Common myeloid progenitor, CD34-positive (primary cell): ENCODE data around the gene TTC3.

ENCODE experiments used
- CTCF ChIA-PET: fragments of 350-600 bp; sonication (Branson Sonifier 250); formaldehyde crosslinking; loops from one replicate; lab custom pipeline; 2021; ENCODE audit warnings: antibody characterized with exemption; lab: Charles Lee
- POLR2A ChIA-PET: fragments of 350-600 bp; sonication (Branson Sonifier 250); formaldehyde crosslinking; loops from one replicate; lab custom pipeline; 2021; ENCODE audit warnings: antibody characterized with exemption; lab: Charles Lee
- DNase-seq, 3 donors: peaks; one replicate each; pipeline versions ENCODE4 v3.0.0 to v3.0.0-alpha.2; 2013
- H3K27ac ChIP-seq, 2 experiments: 1 replicate in 1 of 2; 2 replicates in 1 of 2; pipeline ENCODE4 v1.7.0; 2013; ENCODE audit warnings: inconsistent platforms in 2 of 2, low read length in 2 of 2, mild to moderate bottlenecking in 2 of 2, low read depth in 1 of 2, moderate library complexity in 1 of 2; ENCODE audit not compliant: severe bottlenecking in 2 of 2, insufficient read depth in 1 of 2, poor library complexity in 1 of 2
- H3K27me3 ChIP-seq, 5 experiments: replicated peaks in 2 of 5; 1 replicate in 3 of 5; 2 replicates in 2 of 5; pipeline versions ENCODE4 v1.6.1 to v1.7.0; 2013; ENCODE audit warnings: low read length in 4 of 5, mild to moderate bottlenecking in 2 of 5, moderate library complexity in 2 of 5, inconsistent platforms in 1 of 5; ENCODE audit not compliant: insufficient read depth in 5 of 5, control insufficient read depth in 4 of 5
- H3K36me3 ChIP-seq, 4 experiments: 1 replicate in 2 of 4; 2 replicates in 2 of 4; pipeline versions ENCODE4 v1.6.1 to v1.7.0; 2013; ENCODE audit warnings: low read length in 3 of 4, control low read depth in 1 of 4, mild to moderate bottlenecking in 1 of 4; ENCODE audit not compliant: control insufficient read depth in 4 of 4, insufficient read depth in 4 of 4
- H3K4me1 ChIP-seq, 4 experiments: 1 replicate in 3 of 4; 2 replicates in 1 of 4; pipeline versions ENCODE4 v1.6.1 to v1.7.1; 2013; ENCODE audit warnings: low read length in 3 of 4, mild to moderate bottlenecking in 3 of 4, control low read depth in 1 of 4, inconsistent platforms in 1 of 4, moderate library complexity in 1 of 4; ENCODE audit not compliant: control insufficient read depth in 4 of 4, insufficient read depth in 4 of 4; ENCODE audit errors: control extremely low read depth in 1 of 4
- H3K4me3 ChIP-seq, 7 experiments: 1 replicate in 4 of 7; 2 replicates in 3 of 7; pipeline versions ENCODE4 v1.5.1 to v1.7.0; 2013; ENCODE audit warnings: mild to moderate bottlenecking in 7 of 7, low read length in 6 of 7, moderate library complexity in 6 of 7, inconsistent platforms in 2 of 7, low read depth in 2 of 7, control low read depth in 1 of 7; ENCODE audit not compliant: insufficient read depth in 4 of 7, control insufficient read depth in 1 of 7; ENCODE audit errors: extremely low read depth in 1 of 7
- H3K9me3 ChIP-seq, 5 experiments: 1 replicate in 4 of 5; 2 replicates in 1 of 5; pipeline versions ENCODE4 v1.6.1 to v1.7.1; 2013; ENCODE audit warnings: low read length in 4 of 5, mild to moderate bottlenecking in 2 of 5, inconsistent platforms in 1 of 5, low read depth in 1 of 5, moderate library complexity in 1 of 5; ENCODE audit not compliant: control insufficient read depth in 4 of 5, insufficient read depth in 2 of 5; ENCODE audit errors: control extremely low read depth in 1 of 5
- WGBS: methylation state at CpG from one replicate; pipeline ENCODE4 v1.1.5; 2013; ENCODE audit not compliant: insufficient coverage; 5-methylcytosine and 5-hydroxymethylcytosine counted together

The TTC3 gene

GRCh38 chr21:37231249-37231645 is 158.2 kb downstream of the TTC3 start:
- 100% methylated on average over 11 of the region's 12 CpGs for WGBS
- H3K4me3 ChIP-seq = no peak overlapping the region
- H3K4me1 ChIP-seq = peaks cover 0 to 14% (median 13%) of the 10 kb centered on the region in 4 experiments
- H3K9me3 ChIP-seq = no peaks in the 10 kb centered on the region
- no peaks in the 10 kb centered on the region for H3K27me3 ChIP-seq
- H3K27ac ChIP-seq = no peak overlapping the region
- CTCF ChIA-PET = interaction anchor here (2.6 kb wide), 1 partner anchor 25 kb away, joined by 6 read pairs; no protein-coding TSS in a partner anchor
- POLR2A ChIA-PET = no interaction called here
- no peak for DNase-seq
- H3K36me3 ChIP-seq = peaks cover 21 to 90% (median 66%) of the 10 kb centered on the region in 4 experiments

GRCh38 chr21:37231671-37232070 is 158.6 kb downstream of the TTC3 start:
- Histone ChIP-seq H3K4me3 (no peak overlapping the region), H3K27ac (no peak overlapping the region), H3K27me3 (no peaks in the 10 kb centered on the region), H3K36me3 (peaks cover 21 to 88% (median 69%) of the 10 kb centered on the region in 4 experiments), H3K9me3 (no peaks in the 10 kb centered on the region), H3K4me1 (peaks cover 0 to 10% (median 8%) of the 10 kb centered on the region in 4 experiments)
- WGBS = 97% methylated on average over 16 of the region's 16 CpGs
- DNase-seq = no peak
- ChIA-PET POLR2A (no interaction called here), CTCF (interaction anchor here (2.0 to 2.6 kb wide), 3 partner anchors 12 to 25 kb away, joined by 4 to 10 read pairs (median 6); no protein-coding TSS in a partner anchor)

DNA sequence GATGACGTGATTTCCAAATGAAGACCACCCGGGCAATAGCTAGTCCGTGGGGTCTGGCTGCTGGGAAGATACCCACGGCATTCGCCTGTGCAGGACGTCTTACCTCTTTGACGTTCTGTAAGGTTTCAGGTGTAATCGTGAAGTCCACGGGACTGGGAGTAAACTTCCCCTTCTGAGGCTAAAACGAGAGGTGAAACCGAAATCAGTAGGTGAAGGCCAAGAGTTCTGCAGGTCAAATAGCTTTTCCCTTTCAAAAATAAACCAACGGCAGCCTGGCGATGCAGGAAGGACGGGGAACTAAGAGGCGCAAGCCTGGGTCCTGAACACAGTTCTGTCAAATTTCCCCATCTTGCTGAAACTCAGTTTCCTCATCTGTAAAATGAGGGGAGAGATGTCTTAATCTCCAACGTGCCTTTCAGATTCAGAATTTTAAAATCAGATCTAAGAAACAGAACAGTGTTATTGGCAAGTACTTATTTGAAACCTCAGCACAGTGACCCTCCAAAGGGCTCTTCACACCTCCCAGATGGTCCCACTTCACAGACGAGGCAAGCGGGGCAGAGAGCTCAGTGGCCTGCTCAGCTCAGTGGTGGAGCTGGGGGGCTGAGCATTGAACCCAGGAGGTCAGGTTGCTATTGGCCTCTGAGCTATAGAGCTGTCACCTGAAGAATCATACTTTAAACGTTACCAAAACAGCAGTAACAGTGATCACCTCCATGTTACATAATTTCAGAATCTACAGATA is 159.4 kb downstream of the TTC3 start:
- H3K36me3 ChIP-seq = peaks cover 24 to 84% (median 68%) of the 10 kb centered on the region in 4 experiments
- no peaks in the 10 kb centered on the region for H3K9me3 ChIP-seq
- CTCF ChIA-PET = interaction anchor here (0.7 to 2.6 kb wide), 5 partner anchors 12 to 239 kb away, joined by 3 to 10 read pairs (median 4); no protein-coding TSS in a partner anchor
- no peak for DNase-seq
- H3K27ac ChIP-seq = no peak overlapping the region
- H3K27me3 ChIP-seq = no peaks in the 10 kb centered on the region
- H3K4me3 ChIP-seq = no peak overlapping the region
- H3K4me1 ChIP-seq = peaks cover 0 to 3% (median 2%) of the 10 kb centered on the region in 4 experiments
- POLR2A ChIA-PET = interaction anchor here (1.1 kb wide), 1 partner anchor 25 kb away, joined by 3 read pairs; no protein-coding TSS in a partner anchor
- 97% methylated on average over 15 of the region's 19 CpGs for WGBS

DNA sequence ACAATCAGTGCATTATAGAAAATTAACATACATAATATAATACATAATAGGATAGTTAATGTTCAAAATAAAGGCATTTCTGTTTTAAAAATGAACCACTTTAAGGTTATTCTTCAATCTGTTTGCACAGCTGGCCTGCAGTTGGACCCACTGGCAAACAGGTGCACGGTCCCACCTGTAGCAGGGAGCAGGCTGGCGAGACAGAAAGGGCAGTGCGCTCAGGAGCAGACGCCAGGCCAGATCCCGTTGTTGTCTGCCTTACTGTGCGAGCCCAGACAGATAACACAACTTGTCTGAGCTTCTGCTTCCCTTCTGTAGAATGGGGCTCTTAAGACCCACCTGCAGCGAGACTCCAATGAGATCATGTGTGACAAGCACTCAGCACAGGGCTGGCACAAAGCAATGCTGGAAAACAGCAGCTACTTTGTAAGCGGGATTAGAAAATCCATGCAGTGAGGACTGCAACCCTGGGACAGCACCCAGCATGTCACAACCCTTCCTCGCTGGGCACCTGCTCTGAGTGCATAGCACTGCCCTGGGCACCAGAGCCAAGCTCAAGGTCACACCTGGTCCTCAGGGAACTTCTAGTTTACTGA is 160.6 kb downstream of the TTC3 start:
- POLR2A ChIA-PET = interaction anchor here (1.1 kb wide), 1 partner anchor 23 kb away, joined by 3 read pairs; no protein-coding TSS in a partner anchor
- DNase-seq = no peak

GRCh38 chr21:37237346-37237745 is 164.3 kb downstream of the TTC3 start:
- peak overlapping the region; percentile 14 to 54 for H3K27ac ChIP-seq
- CTCF ChIA-PET = no interaction called here

More for the DNA sequence above, 160.6 kb downstream of the TTC3 start:
- H3K36me3 ChIP-seq = peaks cover 19 to 80% (median 66%) of the 10 kb centered on the region in 4 experiments
- 95% methylated on average over 9 of the region's 9 CpGs for WGBS
- H3K4me1 ChIP-seq = peaks cover 0 to 14% (median 4%) of the 10 kb centered on the region in 4 experiments
- H3K27ac ChIP-seq = no peak overlapping the region
- no peaks in the 10 kb centered on the region for H3K9me3 ChIP-seq
- no peak overlapping the region for H3K4me3 ChIP-seq
- CTCF ChIA-PET = interaction anchor here (1.9 to 2.6 kb wide), 3 partner anchors 10 to 18 kb away, joined by 4 to 10 read pairs (median 4); no protein-coding TSS in a partner anchor
- H3K27me3 ChIP-seq = no peaks in the 10 kb centered on the region

GRCh38 chr21:37237764-37238163 is 164.7 kb downstream of the TTC3 start:
- ChIA-PET CTCF (no interaction called here), POLR2A (no interaction called here)
- peak in 1 of 3 donors; percentile 32 for DNase-seq
- Histone ChIP-seq H3K4me3 (no peak overlapping the region), H3K4me1 (peaks cover 0 to 14% (median 4%) of the 10 kb centered on the region in 4 experiments), H3K27me3 (no peaks in the 10 kb centered on the region), H3K36me3 (peaks cover 7 to 62% (median 45%) of the 10 kb centered on the region in 4 experiments), H3K9me3 (no peaks in the 10 kb centered on the region), H3K27ac (peak overlapping the region; percentile 14 to 54)
- 22% methylated on average over 3 of the region's 4 CpGs for WGBS

More at GRCh38 chr21:37237346-37237745, 164.3 kb downstream of the TTC3 start:
- POLR2A ChIA-PET = no interaction called here
- no peak for DNase-seq
- Histone ChIP-seq H3K4me1 (peaks cover 0 to 14% (median 4%) of the 10 kb centered on the region in 4 experiments), H3K9me3 (no peaks in the 10 kb centered on the region), H3K27me3 (no peaks in the 10 kb centered on the region), H3K36me3 (peaks cover 10 to 66% (median 49%) of the 10 kb centered on the region in 4 experiments), H3K4me3 (no peak overlapping the region)
- 96% methylated on average over 2 of the region's 2 CpGs for WGBS
